K562 (cell line): ENCODE data around the gene SLC6A13. TPM values are rescaled to one million over a fixed set of nuclear protein-coding genes. Genes with fewer than 3 reads are reported as not detected.

Source experiments
- ATAC-seq: fragments of 200-7000 bp; cut with Tn5 transposase; 3 replicates; pipeline ENCODE4 v1.9.1; 2020; ENCODE audit warnings: moderate library complexity
- BruUV-seq: library from RNA; stranded (reverse); fragments of 400-500 nt; replicated peaks from 2 replicates; lab custom pipeline; 2021; lab: Mats Ljungman, UMichigan
- CTCF ChIA-PET: fragments of 300-600 bp; formaldehyde crosslinking; extraction: SDS; loops from one replicate; lab custom pipeline; 2021; ENCODE audit warnings: low intra/inter-chr PET ratio; lab: Yijun Ruan, JAX
- POLR2A ChIA-PET: fragments of 300-600, 350-650 bp; sonication (Branson Sonifier 250); formaldehyde crosslinking; extraction: SDS; loops from one replicate; lab custom pipeline; 2021; ENCODE audit warnings: antibody characterized with exemption, inconsistent platforms; lab: Yijun Ruan, JAX
- DNase-seq, 4 experiments: peaks; one replicate each; pipeline versions ENCODE4 v3.0.0 to v3.0.0-alpha.2; 2011 to 2018; ENCODE audit warnings: low spot score in 3 of 4, mixed read lengths in 3 of 4; ENCODE audit errors: extremely low read depth in 1 of 4
- FAIRE-seq: peaks from 2 replicates; lab custom pipeline; 2011; peaks lifted over from hg19 to GRCh38; lab: Jason Lieb, UNC
- H2AFZ ChIP-seq: 2 replicates; pipeline ENCODE4 v1.6.0; 2011; ENCODE audit warnings: low read depth, low read length, control low read depth, inconsistent platforms
- H3K27ac ChIP-seq: fragments of 200-600 bp; 3 replicates; pipeline ENCODE4 v1.8.0; 2011; ENCODE audit warnings: low read depth, mild to moderate bottlenecking, control low read depth, inconsistent platforms, low read length, moderate library complexity, mixed read lengths; ENCODE audit errors: extremely low read depth
- H3K27me3 ChIP-seq, 2 experiments: fragments of 300-600 bp in 1 of 2; 2 replicates in 1 of 2; 3 replicates in 1 of 2; pipeline versions ENCODE4 v1.6.0 to v1.8.0; 2011; ENCODE audit warnings: inconsistent platforms in 2 of 2, low read length in 2 of 2, mild to moderate bottlenecking in 1 of 2, mixed read lengths in 1 of 2, moderate library complexity in 1 of 2; ENCODE audit not compliant: control insufficient read depth in 2 of 2, insufficient read depth in 2 of 2
- H3K36me3 ChIP-seq: fragments of 300-600 bp; 3 replicates; pipeline ENCODE4 v1.8.0; 2011; ENCODE audit warnings: mild to moderate bottlenecking, low read length, inconsistent platforms; ENCODE audit not compliant: control insufficient read depth, insufficient read depth
- H3K4me1 ChIP-seq, 2 experiments: fragments of 200-600 bp in 1 of 2; replicated peaks in 1 of 2; 2 replicates in 1 of 2; 3 replicates in 1 of 2; pipeline versions ENCODE4 v1.5.1 to v1.8.0; 2011; ENCODE audit warnings: inconsistent platforms in 2 of 2, low read length in 2 of 2, mild to moderate bottlenecking in 1 of 2, mixed read lengths in 1 of 2, moderate library complexity in 1 of 2; ENCODE audit not compliant: control insufficient read depth in 2 of 2, insufficient read depth in 2 of 2
- H3K4me2 ChIP-seq: 2 replicates; pipeline ENCODE4 v1.6.1; 2011; ENCODE audit warnings: low read length, control low read depth, inconsistent platforms, mixed read lengths; ENCODE audit not compliant: insufficient read depth
- H3K4me3 ChIP-seq: fragments of 200-600 bp; sonication (generic), shearing (Covaris generic); 2 replicates; pipeline ENCODE4 v1.5.1; 2016; ENCODE audit warnings: control low read depth, inconsistent platforms
- H3K79me2 ChIP-seq: fragments of 200-600 bp; 3 replicates; pipeline ENCODE4 v1.8.0; 2011; ENCODE audit warnings: low read length, inconsistent platforms; ENCODE audit not compliant: control insufficient read depth, insufficient read depth
- H3K9ac ChIP-seq, 2 experiments: 2 replicates each; pipeline versions ENCODE4 v1.6.0 to v1.6.1; 2011; ENCODE audit warnings: low read depth in 2 of 2, low read length in 2 of 2, control low read depth in 1 of 2, inconsistent platforms in 1 of 2, mild to moderate bottlenecking in 1 of 2, mixed read lengths in 1 of 2; ENCODE audit not compliant: insufficient read depth in 1 of 2
- H3K9me1 ChIP-seq: one replicate; pipeline ENCODE4 v1.6.0; 2011; ENCODE audit warnings: inconsistent platforms, mild to moderate bottlenecking, low read length, moderate library complexity; ENCODE audit not compliant: control insufficient read depth, insufficient read depth
- H3K9me3 ChIP-seq: replicated peaks from 2 replicates; pipeline ENCODE4 v1.5.1; 2011; ENCODE audit warnings: low read depth, low read length, inconsistent platforms; ENCODE audit not compliant: control insufficient read depth, insufficient read depth
- H4K20me1 ChIP-seq: replicated peaks from 2 replicates; pipeline ENCODE4 v1.6.1; 2011; ENCODE audit warnings: low read length, inconsistent platforms, mixed read lengths; ENCODE audit not compliant: control insufficient read depth, insufficient read depth
- CBX2 ChIP-seq: fragments of 200-600 bp; sonication (generic); IDR thresholded peaks from one replicate; pipeline ENCODE4 v1.6.1; 2012; ENCODE audit warnings: mild to moderate bottlenecking, low read length, inconsistent platforms; ENCODE audit not compliant: insufficient read depth, poor library complexity, severe bottlenecking
- ETV6 ChIP-seq, 3 experiments: fragments of 150-350 bp in 1 of 3; sonication (generic) in 1 of 3; formaldehyde crosslinking in 1 of 3; IDR thresholded peaks; 2 replicates each; pipeline versions ENCODE4 v1.6.1 to v1.8.0; 2014 to 2022; ENCODE audit warnings: borderline replicate concordance in 2 of 3, low read depth in 2 of 3, antibody characterized with exemption in 1 of 3, low read length in 1 of 3, mild to moderate bottlenecking in 1 of 3, missing genetic modification reagents in 1 of 3
- GABPB2 ChIP-seq: fragments of 250-450 bp; sonication (Bioruptor Pico); conservative IDR thresholded peaks from 2 replicates; pipeline ENCODE4 v1.5.1; 2021; ENCODE audit warnings: mild to moderate bottlenecking
- HOMEZ ChIP-seq: fragments of 250-450 bp; sonication (Bioruptor Pico); IDR thresholded peaks from 2 replicates; pipeline ENCODE4 v1.4.0; 2020; ENCODE audit warnings: mild to moderate bottlenecking, moderate library complexity
- MNT ChIP-seq, 2 experiments: fragments of 450-650 bp; conservative IDR thresholded peaks; 2 replicates each; pipeline ENCODE4 v1.6.1; 2017; ENCODE audit warnings: mild to moderate bottlenecking in 2 of 2, moderate library complexity in 2 of 2
- NFATC3 ChIP-seq: fragments of 450-650 bp; IDR thresholded peaks from 2 replicates; pipeline ENCODE4 v1.6.1; 2017; ENCODE audit warnings: mild to moderate bottlenecking
- NR4A1 ChIP-seq, 2 experiments: fragments of 250-450 bp in 1 of 2; fragments of 450-650 bp in 1 of 2; sonication (Bioruptor Pico) in 1 of 2; IDR thresholded peaks; 2 replicates each; pipeline versions ENCODE4 v1.4.0 to v1.6.1; 2016 to 2020; ENCODE audit warnings: mild to moderate bottlenecking in 2 of 2, missing compliant biosample characterization in 1 of 2, missing genetic modification characterization in 1 of 2, moderate library complexity in 1 of 2
- RAD21 ChIP-seq, 2 experiments: fragments of 250-450 bp in 1 of 2; fragments of 450-650 bp in 1 of 2; sonication (Bioruptor Pico) in 1 of 2; formaldehyde crosslinking in 1 of 2; IDR thresholded peaks in 1 of 2; conservative IDR thresholded peaks in 1 of 2; 2 replicates each; pipeline versions ENCODE4 v1.4.0 to v1.8.0; 2020 to 2022; ENCODE audit warnings: mild to moderate bottlenecking in 2 of 2, moderate library complexity in 1 of 2
- RBFOX2 ChIP-seq: fragments of 200-400 bp; formaldehyde crosslinking; IDR thresholded peaks from 2 replicates; pipeline ENCODE4 v1.6.1; 2017; ENCODE audit warnings: low read depth, mild to moderate bottlenecking, low read length, moderate library complexity
- TAL1 ChIP-seq: fragments of 450-650 bp; IDR thresholded peaks from 2 replicates; pipeline ENCODE4 v1.6.1; 2016; ENCODE audit warnings: mild to moderate bottlenecking
- ZFP30 ChIP-seq: fragments of 250-450 bp; sonication (Bioruptor Pico); IDR thresholded peaks from 2 replicates; pipeline ENCODE4 v1.8.0; 2022; ENCODE audit warnings: moderate library complexity, mild to moderate bottlenecking, inconsistent platforms, borderline replicate concordance
- ZNF655 ChIP-seq: fragments of 250-450 bp; sonication (Bioruptor Pico); IDR thresholded peaks from 2 replicates; pipeline ENCODE4 v1.5.0; 2021
- WGBS: fragments of 100-300 bp; shearing (Covaris generic); methylation state at CpG from one replicate; pipeline ENCODE4 v1.1.6; 2016; ENCODE audit warnings: low coverage, mixed read lengths; ENCODE audit not compliant: insufficient coverage; ENCODE audit errors: missing lambda C conversion rate; 5-methylcytosine and 5-hydroxymethylcytosine counted together
- in situ Hi-C: fragments of 300-500 bp; cut with MboI; formaldehyde crosslinking; loops from 4 replicates; pipeline ENCODE4 v1.15.0; 2018; ENCODE audit warnings: inconsistent platforms, mixed read lengths
- intact Hi-C: fragments of 100-400 bp; cut with micrococcal nuclease; formaldehyde crosslinking; loops from 2 replicates; pipeline ENCODE4 v1.14.2; 2022
- polyA plus RNA-seq, 8 experiments: library from polyadenylated mRNA; depleted of rRNA in 4 of 8; stranded (reverse) in 5 of 8; unstranded in 3 of 8; fragments of >200 nt; fragmentation: Nextera tagmentation in 2 of 8; fragmentation: Illumina TruSeq in 1 of 8; extraction: Ambion mirVana in 2 of 8; extraction: Trizol in 1 of 8; gene quantifications; 2 replicates each; pipeline versions ENCODE4 v1.2.1 to v1.2.3, GENCODE V29; 2011 to 2014; ENCODE audit warnings: inconsistent platforms in 1 of 8, missing spikeins in 1 of 8
- total RNA-seq, 7 experiments: library from RNA; depleted of rRNA in 6 of 7; stranded (reverse); fragments of >200 nt in 6 of 7; fragmentation: Illumina TruSeq in 2 of 7; extraction: Trizol in 2 of 7; gene quantifications; 2 replicates each; pipeline versions ENCODE4 v1.2.1 to v1.2.3, GENCODE V29; 2011 to 2021; ENCODE audit warnings: low replicate concordance in 1 of 7

The SLC6A13 gene
- total and polyA plus RNA-seq, 9 of the 15 experiments (the other 6 are each of a cell fraction or from before 2014, with no cell fraction given) = 0.06 to 0.33 (median 0.22) TPM; not detected in 4

- TF ChIP-seq ZFP30 (CRISPR knock-in tag) (no peak), HOMEZ (no peak)
Observed at GRCh38 chr12:228846-229200, 33.8 kb downstream of the SLC6A13 start (continued).

GRCh38 chr12:227923-228845 lies 34.5 kb downstream of the SLC6A13 start:
- in situ Hi-C loops = no loop called here
- no TSS peak for BruUV-seq
- POLR2A ChIA-PET = interaction anchor here (1.0 kb wide), 1 partner anchor 16 kb away, joined by 3 read pairs; no protein-coding TSS in a partner anchor
- TF ChIP-seq GABPB2 (CRISPR knock-in tag) (no peak), RBFOX2 (no peak), RAD21 (CRISPR knock-in tag; conservative IDR thresholded peaks at IDR 0.05 in 1 of 2, IDR thresholded peaks at IDR 0.05 in 1 of 2) (no peak), ZNF655 (CRISPR knock-in tag) (no peak), ETV6 (IDR thresholded peaks at IDR 0.05; ENCODE audit: borderline replicate concordance in 1 of 2, low read depth in 2 of 2, low read length in 1 of 2) (no peak), ETV6 (CRISPR knock-in tag; IDR thresholded peaks at IDR 0.05; ENCODE audit: borderline replicate concordance) (no peak), CBX2 (no peak), NFATC3 (no peak), MNT (conservative IDR thresholded peaks at IDR 0.05) (no peak), TAL1 (no peak), NR4A1 (CRISPR knock-in tag; IDR thresholded peaks at IDR 0.05) (no peak), NR4A1 (tag; IDR thresholded peaks at IDR 0.05) (no peak)

More at GRCh38 chr12:227923-228845, 34.5 kb downstream of the SLC6A13 start:
- intact Hi-C loops = no loop called here
- Histone ChIP-seq H2AFZ (no peak overlapping the region), H3K27ac (no peak overlapping the region), H3K4me2 (no peak overlapping the region), H4K20me1 (no peaks in the 10 kb centered on the region), H3K4me1 (no peaks in the 10 kb centered on the region), H3K79me2 (no peaks in the 10 kb centered on the region), H3K4me3 (no peak overlapping the region), H3K9me3 (no peaks in the 10 kb centered on the region), H3K27me3 (peaks cover 10 to 79% of the 10 kb centered on the region in 2 experiments), H3K9ac (no peak overlapping the region), H3K36me3 (no peaks in the 10 kb centered on the region), H3K9me1 (no peaks in the 10 kb centered on the region)
- CTCF ChIA-PET = no interaction called here
- FAIRE-seq = no peak
- DNase-seq = no peak
- WGBS = 1% methylated on average over 15 of the region's 18 CpGs
- ATAC-seq = no peak
